Measurements from ENCODE around the gene EIF3A.

The EIF3A gene

GRCh38 chr10:119080521-119081259, at the start of gene EIF3A:
Gene EIF3A (minus strand): TSS chr10:119080817. CDS start chr10:119080676, 141 bp downstream.
- peak; percentile 96 for DNase-seq (ENCODE audit: low spot score)
- no peak for TF ChIP-seq CTCF (IDR thresholded peaks at IDR 0.05; ENCODE audit: extremely low read depth, missing control alignments)

GRCh38 chr10:119129721-119130120, 49.1 kb upstream of the EIF3A start:
- DNase-seq (ENCODE audit: low spot score) = no peak
- TF ChIP-seq CTCF (IDR thresholded peaks at IDR 0.05; ENCODE audit: extremely low read depth, missing control alignments) = no peak

GRCh38 chr10:119125942-119126341, 45.3 kb upstream of the EIF3A start:
- no peak for DNase-seq (ENCODE audit: low spot score)
- no peak for TF ChIP-seq CTCF (IDR thresholded peaks at IDR 0.05; ENCODE audit: extremely low read depth, missing control alignments)

GRCh38 chr10:119120875-119121274, 40.3 kb upstream of the EIF3A start:
- TF ChIP-seq CTCF (IDR thresholded peaks at IDR 0.05; ENCODE audit: extremely low read depth, missing control alignments) = no peak
- DNase-seq (ENCODE audit: low spot score) = no peak

- no peak for TF ChIP-seq CTCF (IDR thresholded peaks at IDR 0.05; ENCODE audit: extremely low read depth, missing control alignments)
- DNase-seq (ENCODE audit: low spot score) = peak; percentile 58
Observed at GRCh38 chr10:119120413-119120867, 39.8 kb upstream of the EIF3A start.

GRCh38 chr10:119119400-119119799, 38.8 kb upstream of the EIF3A start:
- DNase-seq (ENCODE audit: low spot score) = no peak
- TF ChIP-seq CTCF (IDR thresholded peaks at IDR 0.05; ENCODE audit: extremely low read depth, missing control alignments) = no peak

- TF ChIP-seq CTCF (IDR thresholded peaks at IDR 0.05; ENCODE audit: extremely low read depth, missing control alignments) = no peak
- no peak for DNase-seq (ENCODE audit: low spot score)
Observed at GRCh38 chr10:119118231-119118630, 37.6 kb upstream of the EIF3A start.

Data from GM20000 (cell line).